Measurements from ENCODE around the gene SARNP. TPM values are rescaled to one million over a fixed set of nuclear protein-coding genes. Genes with fewer than 3 reads are reported as not detected.
"Not testable (repeated sequence)": the region's sequence is repeated elsewhere in the genome, so short reads cannot be mapped to it uniquely, and the experiment has no call there.

The SARNP gene, protein sequence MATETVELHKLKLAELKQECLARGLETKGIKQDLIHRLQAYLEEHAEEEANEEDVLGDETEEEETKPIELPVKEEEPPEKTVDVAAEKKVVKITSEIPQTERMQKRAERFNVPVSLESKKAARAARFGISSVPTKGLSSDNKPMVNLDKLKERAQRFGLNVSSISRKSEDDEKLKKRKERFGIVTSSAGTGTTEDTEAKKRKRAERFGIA
- polyA plus RNA-seq, result 94.2 TPM

GRCh38 chr12:55817345-55818139 lies at the start of gene SARNP, which contains the start of gene ORMDL2:
SARNP (minus strand) TSS chr12:55817724; CDS start chr12:55817701, 23 bp downstream.
ORMDL2 (plus strand) TSS chr12:55818041; CDS start chr12:55819000, 959 bp downstream.
- Mint-ChIP-seq H3K36me3 (peaks cover 2% of the 10 kb centered on the region), H3K4me1 (peaks cover 7 to 26% (median 16%) of the 10 kb centered on the region in 3 donors)

GRCh38 chr12:55866454-55867004 lies 49.0 kb upstream of the SARNP start:
- H3K27ac Mint-ChIP-seq, H3K27me3 Mint-ChIP-seq, H3K4me3 Mint-ChIP-seq, H3K36me3 Mint-ChIP-seq, H3K4me1 Mint-ChIP-seq, H3K9me3 Mint-ChIP-seq: not testable (repeated sequence)

More at GRCh38 chr12:55817345-55818139, at the start of gene SARNP, which contains the start of gene ORMDL2:
- Mint-ChIP-seq H3K9me3 (no peaks in the 10 kb centered on the region), H3K4me3 (no peak within 1 kb of the TSS), H3K27ac (no peak within 1 kb of the TSS), H3K27me3 (no peaks in the 10 kb centered on the region)

DNA sequence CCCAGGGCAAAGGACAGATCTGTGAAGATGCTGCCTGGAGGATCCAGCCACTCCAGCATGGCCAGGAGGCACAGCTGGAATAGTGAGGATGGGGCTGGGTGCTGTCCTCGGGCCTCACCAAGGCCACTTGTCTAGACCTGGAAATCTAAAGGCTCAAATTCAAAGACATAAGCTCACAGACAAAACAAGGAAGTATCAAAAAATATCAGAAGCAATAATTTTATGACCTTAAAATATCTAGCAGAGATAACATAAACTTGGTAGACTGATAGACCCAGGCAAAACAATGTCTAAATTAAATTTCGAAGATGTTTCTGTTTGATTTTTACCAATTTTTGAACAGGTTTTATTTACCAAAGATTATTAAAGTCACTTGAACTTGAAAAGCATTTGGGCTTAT lies 47.8 kb upstream of the SARNP start:
- H3K36me3 Mint-ChIP-seq, result no peaks in the 10 kb centered on the region
- no peak overlapping the region for H3K4me3 Mint-ChIP-seq
- H3K27ac Mint-ChIP-seq, result no peak overlapping the region
- no peaks in the 10 kb centered on the region for H3K27me3 Mint-ChIP-seq
- H3K4me1 Mint-ChIP-seq, result no peaks in the 10 kb centered on the region
- peaks cover 0 to 4% (median 3%) of the 10 kb centered on the region in 3 donors for H3K9me3 Mint-ChIP-seq

GRCh38 chr12:55862931-55863330 lies 45.4 kb upstream of the SARNP start:
- not testable (repeated sequence) for H3K4me1 Mint-ChIP-seq, H3K27ac Mint-ChIP-seq, H3K27me3 Mint-ChIP-seq, H3K9me3 Mint-ChIP-seq, H3K4me3 Mint-ChIP-seq, H3K36me3 Mint-ChIP-seq

- Mint-ChIP-seq H3K36me3 (peaks cover 2% of the 10 kb centered on the region), H3K9me3 (peaks cover 0 to 4% (median 3%) of the 10 kb centered on the region in 3 donors), H3K4me3 (no peak overlapping the region), H3K27me3 (no peaks in the 10 kb centered on the region), H3K27ac (no peak overlapping the region), H3K4me1 (no peaks in the 10 kb centered on the region)
These were observed 44.8 kb upstream of the SARNP start for GRCh38 chr12:55862286-55862685.

DNA sequence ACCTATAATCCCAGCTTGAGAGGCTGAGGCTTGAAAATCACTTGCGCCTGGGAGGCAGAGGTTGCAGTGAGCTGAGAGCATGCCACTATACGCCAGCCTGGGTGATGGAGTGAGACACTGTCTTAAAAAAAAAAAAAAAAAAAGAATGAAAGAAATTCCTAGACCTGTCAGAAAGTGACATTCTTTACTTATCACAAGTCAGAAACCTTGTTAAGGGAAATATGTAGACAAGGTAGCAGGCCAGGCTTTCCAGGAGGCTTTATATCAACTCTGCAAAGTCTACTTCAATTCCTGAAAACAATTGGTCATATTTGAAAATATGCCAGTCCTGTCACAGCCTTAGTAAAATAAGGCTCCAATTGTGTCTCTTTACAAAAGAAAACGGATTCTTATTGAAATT lies 44.3 kb upstream of the SARNP start:
- Mint-ChIP-seq H3K4me3 (no peak overlapping the region), H3K36me3 (peaks cover 5% of the 10 kb centered on the region), H3K27me3 (no peaks in the 10 kb centered on the region), H3K9me3 (peaks cover 0 to 4% (median 3%) of the 10 kb centered on the region in 3 donors), H3K4me1 (no peaks in the 10 kb centered on the region), H3K27ac (no peak overlapping the region)

- no peaks in the 10 kb centered on the region for H3K4me1 Mint-ChIP-seq
- no peak overlapping the region for H3K4me3 Mint-ChIP-seq
- peaks cover 5% of the 10 kb centered on the region for H3K36me3 Mint-ChIP-seq
- peaks cover 0 to 4% (median 3%) of the 10 kb centered on the region in 3 donors for H3K9me3 Mint-ChIP-seq
- no peak overlapping the region for H3K27ac Mint-ChIP-seq
- H3K27me3 Mint-ChIP-seq, result no peaks in the 10 kb centered on the region
These were observed 43.9 kb upstream of the SARNP start for GRCh38 chr12:55861396-55861795.

DNA sequence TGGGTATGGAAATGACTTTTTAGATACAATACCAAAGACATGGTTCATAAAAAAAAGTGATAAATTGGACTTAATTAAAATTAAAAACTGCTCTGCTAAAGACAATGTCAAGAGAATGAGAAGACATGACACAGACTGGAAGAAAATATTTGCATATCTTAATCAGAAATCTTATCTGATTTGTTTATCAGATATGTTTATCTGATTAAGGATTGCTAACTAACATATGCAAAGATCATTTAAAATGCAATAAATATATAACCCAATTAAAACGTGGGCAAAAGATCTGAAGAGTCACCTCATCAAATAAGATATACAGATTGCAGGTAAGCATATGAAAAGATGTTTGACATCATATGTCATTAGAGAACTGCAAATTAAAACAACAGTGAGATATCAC lies 35.2 kb upstream of the SARNP start:
- H3K27me3 Mint-ChIP-seq, result peaks cover 4% of the 10 kb centered on the region
- no peak overlapping the region for H3K27ac Mint-ChIP-seq
- no peaks in the 10 kb centered on the region for H3K9me3 Mint-ChIP-seq
- H3K36me3 Mint-ChIP-seq, result peaks cover 7% of the 10 kb centered on the region
- no peak overlapping the region for H3K4me3 Mint-ChIP-seq
- no peaks in the 10 kb centered on the region for H3K4me1 Mint-ChIP-seq

DNA sequence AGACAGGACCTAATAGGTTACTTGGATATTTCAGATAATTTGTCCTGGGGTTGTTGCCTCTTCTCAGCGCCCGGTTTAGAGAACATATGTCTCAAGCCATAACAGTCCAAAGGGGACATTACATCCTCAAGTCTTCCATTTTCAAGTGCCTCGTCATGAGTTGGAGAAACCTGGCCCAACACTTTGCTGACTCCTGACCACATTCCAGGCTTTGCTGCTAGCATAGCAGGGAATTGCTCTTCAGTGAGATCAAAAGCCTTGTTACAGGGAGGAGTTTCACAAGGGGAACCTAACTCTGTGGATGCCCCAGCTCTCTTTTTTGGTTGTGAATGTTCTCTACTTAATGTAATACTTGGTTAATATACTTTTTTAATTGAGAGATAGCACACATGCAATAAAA lies 33.4 kb upstream of the SARNP start:
- H3K36me3 Mint-ChIP-seq, result peaks cover 3% of the 10 kb centered on the region
- H3K4me3 Mint-ChIP-seq, result no peak overlapping the region
- H3K27ac Mint-ChIP-seq, result no peak overlapping the region
- H3K9me3 Mint-ChIP-seq, result no peaks in the 10 kb centered on the region
- H3K4me1 Mint-ChIP-seq, result no peaks in the 10 kb centered on the region
- peaks cover 4% of the 10 kb centered on the region for H3K27me3 Mint-ChIP-seq

- H3K27me3 Mint-ChIP-seq, result peaks cover 4% of the 10 kb centered on the region
- no peaks in the 10 kb centered on the region for H3K4me1 Mint-ChIP-seq
- no peaks in the 10 kb centered on the region for H3K9me3 Mint-ChIP-seq
- H3K36me3 Mint-ChIP-seq, result peaks cover 3% of the 10 kb centered on the region
- H3K27ac Mint-ChIP-seq, result no peak overlapping the region
- H3K4me3 Mint-ChIP-seq, result no peak overlapping the region
These were observed 32.9 kb upstream of the SARNP start for GRCh38 chr12:55850401-55850800.

DNA sequence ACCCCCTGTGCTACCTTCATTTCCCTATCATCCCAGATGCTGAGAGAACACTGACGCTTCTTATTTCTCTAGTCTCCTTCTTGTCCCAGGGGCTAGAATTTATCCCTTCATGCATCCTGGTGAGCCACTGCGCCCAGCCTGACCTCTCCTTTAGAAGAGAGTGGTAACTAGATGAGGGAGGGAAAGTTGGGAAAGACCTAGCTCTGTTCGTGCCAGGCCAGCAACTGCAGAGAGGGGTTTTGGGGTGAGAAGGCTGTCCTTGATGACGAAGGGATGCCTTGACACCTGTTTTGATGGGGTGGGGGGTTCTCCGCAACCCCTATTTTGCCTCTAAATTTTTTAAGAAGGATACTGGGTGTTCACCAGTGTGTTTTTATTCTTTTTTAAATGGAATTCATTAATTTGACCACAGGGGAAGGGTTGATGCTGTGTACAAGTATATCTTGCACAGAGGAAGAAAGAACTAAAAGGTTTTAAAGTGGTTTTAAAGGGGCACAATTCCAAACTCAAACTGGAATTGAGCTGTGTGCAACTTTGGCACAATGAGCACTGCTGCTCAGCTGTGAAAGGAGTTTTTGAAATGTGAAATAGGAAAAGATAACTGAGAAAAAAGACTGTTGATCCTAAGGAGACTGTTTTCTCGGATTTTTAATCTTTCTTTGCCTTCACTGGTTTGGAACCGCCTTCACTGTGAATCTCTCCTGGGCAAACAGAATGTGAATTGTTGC lies 32.3 kb upstream of the SARNP start:
- H3K27me3 Mint-ChIP-seq, result peaks cover 4% of the 10 kb centered on the region
- H3K36me3 Mint-ChIP-seq, result peaks cover 3% of the 10 kb centered on the region
- H3K4me1 Mint-ChIP-seq, result peaks cover 0 to 2% (median 0%) of the 10 kb centered on the region in 3 donors
- no peak overlapping the region for H3K27ac Mint-ChIP-seq
- H3K9me3 Mint-ChIP-seq, result no peaks in the 10 kb centered on the region
- H3K4me3 Mint-ChIP-seq, result no peak overlapping the region

- Mint-ChIP-seq H3K4me3 (no peak overlapping the region), H3K27me3 (peaks cover 4% of the 10 kb centered on the region), H3K36me3 (peaks cover 3% of the 10 kb centered on the region), H3K27ac (no peak overlapping the region), H3K4me1 (peaks cover 0 to 2% (median 0%) of the 10 kb centered on the region in 3 donors), H3K9me3 (no peaks in the 10 kb centered on the region)
These were observed 30.2 kb upstream of the SARNP start for GRCh38 chr12:55847603-55848291.

GRCh38 chr12:55847033-55847432 lies 29.5 kb upstream of the SARNP start:
- Mint-ChIP-seq H3K4me3 (no peak overlapping the region), H3K27me3 (peaks cover 4% of the 10 kb centered on the region), H3K36me3 (peaks cover 2% of the 10 kb centered on the region), H3K4me1 (peaks cover 0 to 2% (median 0%) of the 10 kb centered on the region in 3 donors), H3K9me3 (no peaks in the 10 kb centered on the region), H3K27ac (no peak overlapping the region)

GRCh38 chr12:55845785-55846496 lies 28.4 kb upstream of the SARNP start:
- no peaks in the 10 kb centered on the region for H3K9me3 Mint-ChIP-seq
- no peak overlapping the region for H3K4me3 Mint-ChIP-seq
- peaks cover 3% of the 10 kb centered on the region for H3K27me3 Mint-ChIP-seq
- H3K36me3 Mint-ChIP-seq, result peaks cover 3% of the 10 kb centered on the region
- H3K4me1 Mint-ChIP-seq, result peaks cover 0 to 5% (median 0%) of the 10 kb centered on the region in 3 donors
- H3K27ac Mint-ChIP-seq, result no peak overlapping the region

All from IgD-negative memory B cell (primary cell).